ENCODE data around the gene MMS22L.

DNA sequence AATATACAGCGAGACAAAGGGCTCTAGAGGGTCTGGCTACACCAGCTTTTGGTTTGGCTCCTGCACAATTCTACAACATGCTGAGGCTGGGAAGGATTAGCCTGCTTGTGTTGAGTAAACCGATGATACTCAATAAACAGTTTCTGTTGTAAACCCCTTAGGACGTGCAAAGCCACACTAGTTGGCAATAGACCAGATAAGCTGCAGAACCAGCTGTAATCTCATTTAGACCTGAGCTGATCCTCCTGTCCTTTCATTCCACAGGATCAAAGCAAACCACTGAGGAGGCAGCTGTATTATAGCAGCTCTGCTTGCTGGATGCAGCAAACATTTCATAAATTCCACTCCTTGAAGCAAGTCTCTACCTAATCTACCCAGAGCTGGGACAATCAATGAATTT lies 79.7 kb downstream of the MMS22L start:
- TF ChIP-seq CTCF (IDR thresholded peaks at IDR 0.05): no peak
- no peak for TF ChIP-seq POLR2A (IDR thresholded peaks at IDR 0.05)
- TF ChIP-seq POLR2AphosphoS5 (IDR thresholded peaks at IDR 0.05): no peak
- TF ChIP-seq EP300 (IDR thresholded peaks at IDR 0.05): no peak
